BJ (cell line): ENCODE data around the gene DDX56. TPM values are rescaled to one million over a fixed set of nuclear protein-coding genes. Genes with fewer than 3 reads are reported as not detected.

Source experiments
- CTCF ChIA-PET: fragments of 350-600 bp; formaldehyde crosslinking; extraction: SDS; loops from one replicate; lab custom pipeline; 2021; ENCODE audit warnings: antibody characterized with exemption, inconsistent platforms; lab: Yijun Ruan, JAX
- POLR2A ChIA-PET: fragments of 300-600 bp; sonication (Branson Sonifier 250); formaldehyde crosslinking; extraction: SDS; loops from one replicate; lab custom pipeline; 2021; ENCODE audit warnings: antibody characterized with exemption; lab: Charles Lee
- DNase-seq: peaks from one replicate; pipeline ENCODE4 v3.0.0-alpha.2; 2011; ENCODE audit warnings: low read depth
- H3K27me3 ChIP-seq: 2 replicates; pipeline ENCODE4 v1.6.0; 2011; ENCODE audit warnings: low read length; ENCODE audit not compliant: control insufficient read depth, insufficient read depth
- H3K36me3 ChIP-seq: 2 replicates; pipeline ENCODE4 v1.5.1; 2011; ENCODE audit warnings: low read length; ENCODE audit not compliant: control insufficient read depth, insufficient read depth
- H3K4me3 ChIP-seq: 2 replicates; pipeline ENCODE4 v1.5.1; 2011; ENCODE audit warnings: low read depth, mild to moderate bottlenecking, control low read depth, low read length
- polyA plus RNA-seq: library from polyadenylated mRNA; depleted of rRNA; stranded (reverse); fragments of >200 nt; gene quantifications from 2 replicates; pipeline ENCODE4 v1.2.3, GENCODE V29; 2011
- TF ChIP-seq, protein P1 (sequence below): IDR thresholded peaks from 2 replicates; pipeline ENCODE4 v1.5.1; 2011; ENCODE audit warnings: low read depth, mild to moderate bottlenecking, control low read depth, inconsistent platforms, low read length, moderate library complexity; ENCODE audit not compliant: insufficient read depth

The DDX56 gene
- polyA plus RNA-seq, 1 experiment = 77.3 TPM

DNA sequence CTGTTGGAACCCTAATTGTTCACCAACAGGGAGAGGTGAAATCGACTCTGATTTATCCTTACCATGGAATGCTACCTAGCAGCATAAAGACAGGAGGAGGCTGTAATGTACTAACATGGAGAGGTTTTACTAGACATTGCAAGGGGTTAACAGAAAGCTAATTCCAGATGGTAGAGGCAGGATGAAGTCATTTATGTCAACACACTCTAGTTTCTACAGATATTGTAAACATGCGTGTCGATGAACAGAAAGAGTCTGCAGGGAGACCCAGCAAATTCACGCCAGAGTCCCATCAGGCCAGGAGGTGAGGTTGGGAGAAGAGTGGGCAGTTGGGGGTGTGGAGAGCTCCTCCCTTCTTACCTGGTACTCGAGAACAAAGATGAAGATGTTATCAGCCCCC lies 39.6 kb downstream of the DDX56 start:
- no peak for DNase-seq
- TF ChIP-seq, protein P1, sequence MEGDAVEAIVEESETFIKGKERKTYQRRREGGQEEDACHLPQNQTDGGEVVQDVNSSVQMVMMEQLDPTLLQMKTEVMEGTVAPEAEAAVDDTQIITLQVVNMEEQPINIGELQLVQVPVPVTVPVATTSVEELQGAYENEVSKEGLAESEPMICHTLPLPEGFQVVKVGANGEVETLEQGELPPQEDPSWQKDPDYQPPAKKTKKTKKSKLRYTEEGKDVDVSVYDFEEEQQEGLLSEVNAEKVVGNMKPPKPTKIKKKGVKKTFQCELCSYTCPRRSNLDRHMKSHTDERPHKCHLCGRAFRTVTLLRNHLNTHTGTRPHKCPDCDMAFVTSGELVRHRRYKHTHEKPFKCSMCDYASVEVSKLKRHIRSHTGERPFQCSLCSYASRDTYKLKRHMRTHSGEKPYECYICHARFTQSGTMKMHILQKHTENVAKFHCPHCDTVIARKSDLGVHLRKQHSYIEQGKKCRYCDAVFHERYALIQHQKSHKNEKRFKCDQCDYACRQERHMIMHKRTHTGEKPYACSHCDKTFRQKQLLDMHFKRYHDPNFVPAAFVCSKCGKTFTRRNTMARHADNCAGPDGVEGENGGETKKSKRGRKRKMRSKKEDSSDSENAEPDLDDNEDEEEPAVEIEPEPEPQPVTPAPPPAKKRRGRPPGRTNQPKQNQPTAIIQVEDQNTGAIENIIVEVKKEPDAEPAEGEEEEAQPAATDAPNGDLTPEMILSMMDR = no peak
- no peaks in the 10 kb centered on the region for H3K36me3 ChIP-seq
- ChIA-PET POLR2A (no interaction called here), CTCF (interaction anchor here (0.8 to 1.6 kb wide), 8 partner anchors 11 to 294 kb away, joined by 3 to 6 read pairs (median 3); no protein-coding TSS in a partner anchor)
- no peak overlapping the region for H3K4me3 ChIP-seq
- H3K27me3 ChIP-seq = no peaks in the 10 kb centered on the region

DNA sequence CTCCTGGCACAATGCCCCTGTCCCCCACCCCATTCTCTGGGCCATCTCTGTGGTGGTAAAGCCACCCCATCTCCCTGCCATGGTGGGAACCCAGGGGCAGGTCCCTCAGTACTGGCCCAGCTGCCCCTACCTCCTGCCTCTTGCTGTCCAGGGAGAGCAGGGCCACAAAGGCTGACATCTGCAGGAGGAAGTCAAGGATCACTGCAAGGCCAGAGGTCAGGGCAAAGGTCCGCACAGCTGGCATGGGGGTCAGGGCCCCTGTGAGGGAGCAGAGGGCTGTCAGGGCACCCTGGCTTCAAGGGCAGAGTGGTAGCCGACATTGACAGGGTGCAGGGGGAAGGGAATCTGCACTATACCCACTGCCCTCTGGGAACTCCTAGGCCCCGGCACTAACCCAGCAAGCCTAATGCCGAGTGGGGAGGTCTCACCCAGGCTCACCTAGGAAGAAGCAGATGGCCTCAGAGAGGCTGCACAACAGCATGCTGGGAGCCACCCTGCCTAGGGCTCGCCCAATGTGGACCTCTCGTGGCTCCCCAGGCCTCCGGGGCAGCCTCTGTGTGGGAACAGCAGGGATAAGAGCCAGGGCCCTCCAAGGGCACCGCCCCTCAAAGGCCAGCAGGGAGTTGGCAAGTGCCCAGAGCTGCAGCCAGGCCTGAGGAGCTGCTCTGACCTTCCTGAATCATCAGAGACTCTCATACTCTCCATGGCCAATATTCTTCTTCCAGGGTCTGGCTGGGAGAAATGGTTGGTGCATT lies 40.2 kb downstream of the DDX56 start:
- Histone ChIP-seq H3K27me3 (no peaks in the 10 kb centered on the region), H3K4me3 (no peak overlapping the region), H3K36me3 (no peaks in the 10 kb centered on the region)
- CTCF ChIA-PET = interaction anchor here (0.8 to 1.2 kb wide), 3 partner anchors 12 to 203 kb away, joined by 3 read pairs; no protein-coding TSS in a partner anchor
- POLR2A ChIA-PET = no interaction called here
- TF ChIP-seq, protein P1 = no peak
- DNase-seq = no peak

DNA sequence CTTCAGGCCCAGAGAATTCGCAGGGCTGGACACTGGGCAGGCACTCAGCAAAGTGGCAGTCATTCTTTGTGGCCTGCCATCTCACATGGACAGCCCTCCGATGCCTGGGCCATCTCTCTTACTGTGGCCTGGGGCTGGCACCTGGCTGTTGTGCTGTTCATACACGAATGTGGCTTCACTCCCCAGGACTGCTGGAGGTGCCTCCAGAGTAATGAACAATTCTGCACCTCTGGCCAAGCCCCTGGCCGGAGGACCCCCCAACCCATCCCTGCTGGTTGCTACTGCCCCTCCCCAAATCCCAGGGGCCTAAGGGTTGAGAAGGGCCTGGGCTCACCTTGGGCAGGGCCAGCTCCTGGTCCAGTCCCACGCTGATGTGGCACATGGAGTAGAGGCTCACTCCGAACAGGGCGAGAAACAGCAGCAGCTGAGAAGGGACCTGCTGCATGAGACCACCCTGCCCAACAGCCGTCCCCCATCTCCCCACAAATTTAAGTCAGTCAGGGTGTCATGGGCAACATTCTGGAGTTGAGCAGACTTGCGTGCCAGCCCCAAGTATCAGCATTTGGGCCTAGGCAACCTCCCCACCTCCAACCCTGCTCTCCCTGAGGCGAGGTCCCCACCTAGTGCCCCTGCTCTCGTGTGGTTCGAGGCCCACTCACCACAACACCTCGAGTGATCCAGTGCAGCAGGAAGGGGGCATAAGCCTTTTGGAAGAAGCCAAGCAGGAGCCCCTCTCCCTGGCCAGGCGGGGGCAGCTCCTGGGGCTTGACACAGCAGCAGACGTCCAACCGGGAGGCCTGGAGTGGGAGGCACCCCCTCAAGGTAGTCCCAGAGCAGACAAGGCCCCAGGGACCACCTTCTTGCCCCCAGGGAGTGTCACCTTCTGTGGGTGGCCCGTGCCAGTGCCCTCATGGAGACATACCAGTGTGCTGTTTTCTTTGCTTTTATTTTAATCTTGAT lies 42.0 kb downstream of the DDX56 start:
- no peaks in the 10 kb centered on the region for H3K27me3 ChIP-seq
- POLR2A ChIA-PET = no interaction called here
- no peak overlapping the region for H3K4me3 ChIP-seq
- H3K36me3 ChIP-seq = no peaks in the 10 kb centered on the region
- CTCF ChIA-PET = no interaction called here
- TF ChIP-seq, protein P1 = no peak
- no peak for DNase-seq

DNA sequence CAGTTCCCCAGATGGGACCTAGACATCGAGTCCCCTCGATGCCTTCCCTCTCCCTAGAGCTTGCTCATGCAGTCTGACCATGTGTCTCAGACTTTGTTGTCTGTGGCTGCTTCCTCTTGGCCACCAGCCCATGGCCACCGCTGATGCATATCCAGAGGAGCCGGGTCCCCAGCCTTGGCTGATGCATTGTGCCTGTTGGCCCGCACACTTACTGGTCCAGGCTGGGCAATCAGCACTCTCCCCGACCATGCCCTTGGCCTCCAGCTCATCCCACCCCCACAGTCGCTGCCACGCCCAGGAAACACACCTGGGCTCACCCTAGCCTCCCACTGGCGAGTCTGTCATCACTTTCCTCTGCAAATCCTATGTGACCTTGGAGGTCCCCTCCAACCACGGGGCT lies 42.7 kb downstream of the DDX56 start:
- TF ChIP-seq, protein P1 = no peak
- no peak for DNase-seq
- Histone ChIP-seq H3K36me3 (no peaks in the 10 kb centered on the region), H3K4me3 (no peak overlapping the region), H3K27me3 (no peaks in the 10 kb centered on the region)
- CTCF ChIA-PET = no interaction called here
- POLR2A ChIA-PET = no interaction called here
